Hepatocyte (in vitro differentiated cells): ENCODE measurements around the gene CD82.

Source experiments
- EZH2 ChIP-seq: fragments of 200-600 bp; sonication (generic); IDR thresholded peaks from 2 replicates; pipeline ENCODE4 v1.6.1; 2016; ENCODE audit warnings: antibody characterized with exemption, mild to moderate bottlenecking, borderline replicate concordance
- EZH2phosphoT487 ChIP-seq: fragments of 200-600 bp; sonication (generic); IDR thresholded peaks from one replicate; pipeline ENCODE4 v1.6.1; 2018; ENCODE audit warnings: antibody characterized with exemption, mild to moderate bottlenecking, low read depth, moderate library complexity; ENCODE audit not compliant: unreplicated experiment, severe bottlenecking
- TF ChIP-seq, protein P1 (sequence below): fragments of 200-600 bp; sonication (generic); IDR thresholded peaks from 2 replicates; pipeline ENCODE4 v1.5.1; 2016; ENCODE audit warnings: antibody characterized with exemption, mild to moderate bottlenecking; ENCODE audit not compliant: poor library complexity

- TF ChIP-seq, protein P1, sequence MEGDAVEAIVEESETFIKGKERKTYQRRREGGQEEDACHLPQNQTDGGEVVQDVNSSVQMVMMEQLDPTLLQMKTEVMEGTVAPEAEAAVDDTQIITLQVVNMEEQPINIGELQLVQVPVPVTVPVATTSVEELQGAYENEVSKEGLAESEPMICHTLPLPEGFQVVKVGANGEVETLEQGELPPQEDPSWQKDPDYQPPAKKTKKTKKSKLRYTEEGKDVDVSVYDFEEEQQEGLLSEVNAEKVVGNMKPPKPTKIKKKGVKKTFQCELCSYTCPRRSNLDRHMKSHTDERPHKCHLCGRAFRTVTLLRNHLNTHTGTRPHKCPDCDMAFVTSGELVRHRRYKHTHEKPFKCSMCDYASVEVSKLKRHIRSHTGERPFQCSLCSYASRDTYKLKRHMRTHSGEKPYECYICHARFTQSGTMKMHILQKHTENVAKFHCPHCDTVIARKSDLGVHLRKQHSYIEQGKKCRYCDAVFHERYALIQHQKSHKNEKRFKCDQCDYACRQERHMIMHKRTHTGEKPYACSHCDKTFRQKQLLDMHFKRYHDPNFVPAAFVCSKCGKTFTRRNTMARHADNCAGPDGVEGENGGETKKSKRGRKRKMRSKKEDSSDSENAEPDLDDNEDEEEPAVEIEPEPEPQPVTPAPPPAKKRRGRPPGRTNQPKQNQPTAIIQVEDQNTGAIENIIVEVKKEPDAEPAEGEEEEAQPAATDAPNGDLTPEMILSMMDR: no peak
- TF ChIP-seq EZH2 (no peak), EZH2phosphoT487 (no peak)
Observed at GRCh38 chr11:44624761-44625221, 59.3 kb downstream of the CD82 start.
